HG03571 (cell line): ENCODE data around the gene RNF151.
"Not testable (repeated sequence)": the region's sequence is repeated elsewhere in the genome, so short reads cannot be mapped to it uniquely, and the experiment has no call there.

ENCODE experiments used
- ATAC-seq: cut with Tn5 transposase; IDR thresholded peaks from one replicate; pipeline ENCODE4 v1.9.1; 2021; ENCODE audit not compliant: unreplicated experiment

The RNF151 gene

GRCh38 chr16:1959269-1960039 lies 7.2 kb upstream of the RNF151 start, which contains the start of gene NDUFB10:
TSS of gene NDUFB10 (plus strand) at chr16:1959538. CDS start at chr16:1959625, 87 bp downstream.
- peak; percentile 48 for ATAC-seq

- ATAC-seq: no peak
Observed at GRCh38 chr16:1960665-1961630, 5.7 kb upstream of the RNF151 start.

GRCh38 chr16:1961651-1962067 lies 5.0 kb upstream of the RNF151 start:
- ATAC-seq: no peak

GRCh38 chr16:1962161-1963153 lies 4.2 kb upstream of the RNF151 start:
- not testable (repeated sequence) for ATAC-seq

GRCh38 chr16:1963806-1964505 lies 2.7 kb upstream of the RNF151 start:
- ATAC-seq: no peak

GRCh38 chr16:1964506-1965395 lies 1.9 kb upstream of the RNF151 start, which contains the start of gene RPS2:
TSS of gene RPS2 (minus strand) at chr16:1964826. CDS start at chr16:1964625, 201 bp downstream.
- peak; percentile 68 for ATAC-seq

GRCh38 chr16:1965396-1966001 lies 1.2 kb upstream of the RNF151 start:
- no peak for ATAC-seq

- no peak for ATAC-seq
Observed at GRCh38 chr16:1968146-1968953, 1.7 kb downstream of the RNF151 start.

- ATAC-seq: peak; percentile 58
Observed at GRCh38 chr16:1971796-1972489, 5.3 kb downstream of the RNF151 start, which contains the start of gene TBL3. TSS of gene TBL3 (plus strand) at chr16:1972053. CDS start at chr16:1972165, 112 bp downstream.

GRCh38 chr16:1972490-1972877 lies 5.8 kb downstream of the RNF151 start:
- ATAC-seq: no peak

GRCh38 chr16:1973461-1974156 lies 7.0 kb downstream of the RNF151 start:
- ATAC-seq: no peak

- ATAC-seq: no peak
Observed at GRCh38 chr16:1974157-1975070, 7.8 kb downstream of the RNF151 start.

GRCh38 chr16:1975432-1976215 lies 9.0 kb downstream of the RNF151 start:
- no peak for ATAC-seq

- ATAC-seq: no peak
Observed at GRCh38 chr16:1976216-1976520, 9.5 kb downstream of the RNF151 start.
